GM23338 (cell line): Measurements from ENCODE around the gene ELN. TPM values are rescaled to one million over a fixed set of nuclear protein-coding genes. Genes with fewer than 3 reads are reported as not detected.

Experiments
- ATAC-seq: fragments of 200-7000 bp; cut with Tn5 transposase; 3 replicates; pipeline ENCODE4 v1.9.1; 2020
- DNase-seq: peaks from one replicate; pipeline ENCODE4 v3.0.0-alpha.2; 2015; ENCODE audit warnings: low spot score
- H2AFZ ChIP-seq: fragments of 200-600 bp; sonication (generic); 2 replicates; pipeline ENCODE4 v1.8.0; 2016; ENCODE audit warnings: antibody characterized with exemption, mild to moderate bottlenecking, moderate library complexity
- H3F3A ChIP-seq: fragments of 200-600 bp; sonication (generic); replicated peaks from 2 replicates; pipeline ENCODE4 v1.8.0; 2017; ENCODE audit warnings: antibody characterized with exemption, mixed run types, low read depth
- H3K27ac ChIP-seq: fragments of 200-600 bp; sonication (generic); 2 replicates; pipeline ENCODE4 v1.6.1; 2016; ENCODE audit warnings: low read depth
- H3K27me3 ChIP-seq: fragments of 200-600 bp; sonication (generic); 2 replicates; pipeline ENCODE4 v1.8.0; 2016; ENCODE audit warnings: mild to moderate bottlenecking, mixed run types, moderate library complexity; ENCODE audit not compliant: insufficient read depth
- H3K36me3 ChIP-seq: fragments of 200-600 bp; sonication (generic); 2 replicates; pipeline ENCODE4 v1.8.0; 2016; ENCODE audit warnings: mild to moderate bottlenecking; ENCODE audit not compliant: insufficient read depth
- H3K4me1 ChIP-seq: fragments of 200-600 bp; sonication (generic); 2 replicates; pipeline ENCODE4 v1.8.0; 2016; ENCODE audit warnings: mild to moderate bottlenecking, moderate library complexity; ENCODE audit not compliant: insufficient read depth
- H3K4me2 ChIP-seq: fragments of 200-600 bp; sonication (generic); 2 replicates; pipeline ENCODE4 v1.7.1; 2017; ENCODE audit warnings: mixed run types
- H3K4me3 ChIP-seq: fragments of 200-600 bp; sonication (generic); 2 replicates; pipeline ENCODE4 v1.6.1; 2016; ENCODE audit warnings: mixed run types
- H3K79me2 ChIP-seq: fragments of 200-600 bp; sonication (generic); replicated peaks from 2 replicates; pipeline ENCODE4 v1.8.0; 2017; ENCODE audit warnings: mild to moderate bottlenecking; ENCODE audit not compliant: insufficient read depth
- H3K9me2 ChIP-seq: fragments of 200-600 bp; sonication (generic); 2 replicates; pipeline ENCODE4 v1.8.0; 2017; ENCODE audit not compliant: insufficient read depth
- H4K20me1 ChIP-seq: fragments of 200-600 bp; sonication (generic); replicated peaks from 2 replicates; pipeline ENCODE4 v1.8.0; 2017; ENCODE audit warnings: mild to moderate bottlenecking; ENCODE audit not compliant: insufficient read depth
- H3K27ac Mint-ChIP-seq: 2 replicates; pipeline ENCODE4 v1.8.0; 2020; ENCODE audit warnings: inconsistent platforms, mild to moderate bottlenecking, moderate library complexity, mixed read lengths
- H3K27me3 Mint-ChIP-seq: 3 replicates; pipeline ENCODE4 v1.8.0; 2022; ENCODE audit warnings: low read depth, mild to moderate bottlenecking, moderate library complexity, mixed read lengths, inconsistent platforms; ENCODE audit not compliant: insufficient read depth, poor library complexity
- H3K36me3 Mint-ChIP-seq: 3 replicates; pipeline ENCODE4 v1.8.0; 2021; ENCODE audit warnings: low read depth, mild to moderate bottlenecking, inconsistent platforms, moderate library complexity, mixed read lengths
- H3K4me1 Mint-ChIP-seq: 3 replicates; pipeline ENCODE4 v1.8.0; 2020; ENCODE audit warnings: mild to moderate bottlenecking, inconsistent platforms, mixed read lengths
- H3K4me3 Mint-ChIP-seq: 3 replicates; pipeline ENCODE4 v1.8.0; 2021; ENCODE audit warnings: moderate library complexity, mild to moderate bottlenecking, inconsistent platforms, mixed read lengths
- H3K9me3 Mint-ChIP-seq: 3 replicates; pipeline ENCODE4 v1.8.0; 2020; ENCODE audit warnings: moderate library complexity, mild to moderate bottlenecking, inconsistent platforms, mixed read lengths
- CTCF ChIP-seq, 2 experiments: fragments of 200-600 bp in 1 of 2; sonication (generic) in 1 of 2; conservative IDR thresholded peaks; 2 replicates each; pipeline versions ENCODE4 v1.5.1 to v1.6.1; 2016 to 2017; ENCODE audit warnings: antibody characterized with exemption in 2 of 2, low read depth in 2 of 2, mild to moderate bottlenecking in 2 of 2, moderate library complexity in 1 of 2
- NANOG ChIP-seq: IDR thresholded peaks from 2 replicates; pipeline ENCODE4 v1.6.1; 2016; ENCODE audit warnings: antibody characterized with exemption, borderline replicate concordance
- REST ChIP-seq: IDR thresholded peaks from one replicate; pipeline ENCODE4 v1.6.1; 2018; ENCODE audit warnings: antibody characterized with exemption; ENCODE audit not compliant: unreplicated experiment
- ZNF114 ChIP-seq: fragments of 250-450 bp; sonication (Bioruptor Pico); IDR thresholded peaks from 2 replicates; pipeline ENCODE4 v1.5.0; 2020; ENCODE audit warnings: mild to moderate bottlenecking, moderate library complexity
- polyA plus RNA-seq: library from polyadenylated mRNA; unstranded; fragments of >200 nt; fragmentation: Nextera tagmentation; extraction: Ambion mirVana; gene quantifications from 2 replicates; pipeline ENCODE4 v1.2.1, GENCODE V29; 2016
- total RNA-seq: library from RNA; depleted of rRNA; stranded (reverse); fragments of >200 nt; shearing (Covaris generic); gene quantifications from 2 replicates; pipeline ENCODE4 v1.2.3, GENCODE V29; 2014

ELN gene
- total and polyA plus RNA-seq, 2 experiments from 2014 or later, result 1.1 to 5.6 TPM

GRCh38 chr7:74087791-74088453, 59.9 kb downstream of the ELN start:
- Mint-ChIP-seq H3K9me3 (no peaks in the 10 kb centered on the region), H3K36me3 (peaks cover 39% of the 10 kb centered on the region), H3K4me1 (peaks cover 20% of the 10 kb centered on the region), H3K27me3 (peaks cover 6% of the 10 kb centered on the region), H3K4me3 (no peak overlapping the region), H3K27ac (no peak overlapping the region)
- TF ChIP-seq REST (no peak), ZNF114 (no peak)
- Histone ChIP-seq H3K27ac (no peak overlapping the region), H3K79me2 (peaks cover 16% of the 10 kb centered on the region), H3K4me1 (peaks cover 23% of the 10 kb centered on the region; the same call in 1 of the 2 replicates), H3K4me2 (no peak overlapping the region), H2AFZ (no peak overlapping the region), H3K4me3 (no peak overlapping the region), H3F3A (0 out of 2 replicates have a peak, but pooled peaks cover 7% of the 10 kb centered on the region), H3K36me3 (peaks cover 3% of the 10 kb centered on the region; the same call in 1 of the 2 replicates), H4K20me1 (peaks cover 4% of the 10 kb centered on the region; the same call in 1 of the 2 replicates), H3K27me3 (no peaks in the 10 kb centered on the region), H3K9me2 (no peaks in the 10 kb centered on the region)
- DNase-seq (no peak), ATAC-seq (no peak)

GRCh38 chr7:74092321-74092963, 64.5 kb downstream of the ELN start:
- peaks cover 9% of the 10 kb centered on the region; the same call in 1 of the 2 replicates for H3F3A ChIP-seq
- Mint-ChIP-seq H3K36me3 (peaks cover 40% of the 10 kb centered on the region), H3K27ac (0 out of 2 replicates have a peak overlapping the region, but pooled peaks have one; percentile 48), H3K4me1 (peaks cover 28% of the 10 kb centered on the region), H3K9me3 (no peaks in the 10 kb centered on the region; the same call in 2 of the 3 replicates), H3K4me3 (no peak overlapping the region; the same call in 2 of the 3 replicates), H3K27me3 (peaks cover 9% of the 10 kb centered on the region)
- ATAC-seq (peak; percentile 3), DNase-seq (peak; percentile 43)
- peak overlapping the region; percentile 38; the same call in 1 of the 2 replicates for H3K4me2 ChIP-seq
- H3K27ac ChIP-seq, result no peak overlapping the region
- H3K4me1 ChIP-seq, result peaks cover 34% of the 10 kb centered on the region
- TF ChIP-seq ZNF114 (no peak), CTCF (conservative IDR thresholded peaks at IDR 0.05; ENCODE audit: low read depth in 2 of 2) (no peak), NANOG (no peak)
- peaks cover 4% of the 10 kb centered on the region; the same call in 1 of the 2 replicates for H4K20me1 ChIP-seq
- peaks cover 13% of the 10 kb centered on the region; the same call in 1 of the 2 replicates for H3K79me2 ChIP-seq
- no peaks in the 10 kb centered on the region for H3K27me3 ChIP-seq
- H2AFZ ChIP-seq, result no peak overlapping the region
- peaks cover 11% of the 10 kb centered on the region for H3K36me3 ChIP-seq
- no peak overlapping the region for H3K4me3 ChIP-seq
- H3K9me2 ChIP-seq, result no peaks in the 10 kb centered on the region
